ENCODE data around the gene JAK1. TPM values are rescaled to one million over a fixed set of nuclear protein-coding genes. Genes with fewer than 3 reads are reported as not detected.

The JAK1 gene
- polyA plus RNA-seq, 1 donor from 2014 or later, result 26.8 TPM

GRCh38 chr1:64960731-64961130 lies 5.6 kb downstream of the JAK1 start:
- H3K36me3 ChIP-seq (ENCODE audit: insufficient read depth, low read length), result no peaks in the 10 kb centered on the region
- TF ChIP-seq CTCF (IDR thresholded peaks at IDR 0.05; ENCODE audit: poor library complexity, severe bottlenecking) (no peak), EP300 (conservative IDR thresholded peaks at IDR 0.05; ENCODE audit: poor library complexity, severe bottlenecking) (no peak), MXI1 (conservative IDR thresholded peaks at IDR 0.05; ENCODE audit: poor library complexity, severe bottlenecking) (no peak), REST (IDR thresholded peaks at IDR 0.05; ENCODE audit: borderline replicate concordance) (no peak), POLR2AphosphoS5 (IDR thresholded peaks at IDR 0.05) (no peak), EZH2 (IDR thresholded peaks at IDR 0.05; ENCODE audit: borderline replicate concordance, insufficient read depth, low read length, poor library complexity, severe bottlenecking) (no peak), SMC3 (conservative IDR thresholded peaks at IDR 0.05; ENCODE audit: poor library complexity) (no peak), RAD21 (conservative IDR thresholded peaks at IDR 0.05) (no peak)
- H3F3A ChIP-seq (ENCODE audit: insufficient read depth, low read length, poor library complexity, severe bottlenecking), result no peaks in the 10 kb centered on the region
- no peak overlapping the region for H3K4me2 ChIP-seq (ENCODE audit: low read length)
- H3K27ac ChIP-seq (ENCODE audit: low read length), result no peak overlapping the region
- peaks cover 18% of the 10 kb centered on the region for H3K79me2 ChIP-seq (replicated peaks; ENCODE audit: insufficient read depth, low read length)
- no peaks in the 10 kb centered on the region for H3K9me2 ChIP-seq (ENCODE audit: insufficient read depth, low read length)
- H3K9ac ChIP-seq (ENCODE audit: low read length), result no peak overlapping the region
- no peak overlapping the region for H2AFZ ChIP-seq (ENCODE audit: low read depth, low read length)
- no peak overlapping the region for H3K4me3 ChIP-seq (ENCODE audit: low read length)
- no peaks in the 10 kb centered on the region for H4K20me1 ChIP-seq (ENCODE audit: insufficient read depth)
- H3K27me3 ChIP-seq (ENCODE audit: insufficient read depth, low read depth, low read length), result no peaks in the 10 kb centered on the region
- no peaks in the 10 kb centered on the region for H3K9me3 ChIP-seq (ENCODE audit: low read length)

- Histone ChIP-seq H3F3A (ENCODE audit: insufficient read depth, low read length, poor library complexity, severe bottlenecking) (no peaks in the 10 kb centered on the region), H3K9me2 (ENCODE audit: insufficient read depth, low read length) (no peaks in the 10 kb centered on the region), H3K27ac (ENCODE audit: low read length) (no peak overlapping the region), H3K27me3 (ENCODE audit: insufficient read depth, low read depth, low read length) (no peaks in the 10 kb centered on the region), H3K9me3 (ENCODE audit: low read length) (no peaks in the 10 kb centered on the region), H3K36me3 (ENCODE audit: insufficient read depth, low read length) (no peaks in the 10 kb centered on the region), H3K9ac (ENCODE audit: low read length) (no peak overlapping the region), H3K4me3 (ENCODE audit: low read length) (no peak overlapping the region), H4K20me1 (ENCODE audit: insufficient read depth) (no peaks in the 10 kb centered on the region), H2AFZ (ENCODE audit: low read depth, low read length) (no peak overlapping the region), H3K79me2 (replicated peaks; ENCODE audit: insufficient read depth, low read length) (peaks cover 18% of the 10 kb centered on the region), H3K4me2 (ENCODE audit: low read length) (no peak overlapping the region)
- TF ChIP-seq MXI1 (conservative IDR thresholded peaks at IDR 0.05; ENCODE audit: poor library complexity, severe bottlenecking) (no peak), EP300 (conservative IDR thresholded peaks at IDR 0.05; ENCODE audit: poor library complexity, severe bottlenecking) (no peak), REST (IDR thresholded peaks at IDR 0.05; ENCODE audit: borderline replicate concordance) (no peak), SMC3 (conservative IDR thresholded peaks at IDR 0.05; ENCODE audit: poor library complexity) (no peak), CTCF (IDR thresholded peaks at IDR 0.05; ENCODE audit: poor library complexity, severe bottlenecking) (no peak), TAF1 (IDR thresholded peaks at IDR 0.05; ENCODE audit: low read depth) (no peak), POLR2AphosphoS5 (IDR thresholded peaks at IDR 0.05) (no peak), RAD21 (conservative IDR thresholded peaks at IDR 0.05) (no peak), EZH2 (IDR thresholded peaks at IDR 0.05; ENCODE audit: borderline replicate concordance, insufficient read depth, low read length, poor library complexity, severe bottlenecking) (no peak)
These were observed 6.4 kb downstream of the JAK1 start for GRCh38 chr1:64959986-64960385.
